HG03066 (cell line): Measurements from ENCODE around the gene SPPL2A.

Experiments used
- ATAC-seq: cut with Tn5 transposase; IDR thresholded peaks from one replicate; pipeline ENCODE4 v1.9.1; 2021; ENCODE audit warnings: low read depth; ENCODE audit not compliant: unreplicated experiment

Gene SPPL2A

GRCh38 chr15:50774450-50774849 is 8.9 kb upstream of the SPPL2A start:
- ATAC-seq, result no peak

GRCh38 chr15:50773389-50773788 is 7.9 kb upstream of the SPPL2A start:
- ATAC-seq, result no peak

GRCh38 chr15:50767332-50767861 is 1.9 kb upstream of the SPPL2A start:
- no peak for ATAC-seq

- ATAC-seq, result peak; percentile 44
Measured at GRCh38 chr15:50764461-50765194, 878 bp downstream of the SPPL2A start.

- ATAC-seq, result no peak
Measured at GRCh38 chr15:50758712-50759205, 6.7 kb downstream of the SPPL2A start.

GRCh38 chr15:50753463-50753862 is 12.0 kb downstream of the SPPL2A start:
- ATAC-seq, result no peak

GRCh38 chr15:50751394-50751793 is 14.1 kb downstream of the SPPL2A start:
- ATAC-seq, result no peak

- ATAC-seq, result no peak
Measured at GRCh38 chr15:50750227-50750705, 15.2 kb downstream of the SPPL2A start.

GRCh38 chr15:50747523-50747922 is 18.0 kb downstream of the SPPL2A start:
- no peak for ATAC-seq

- no peak for ATAC-seq
Measured at GRCh38 chr15:50744601-50745000, 20.9 kb downstream of the SPPL2A start.

- ATAC-seq, result no peak
Measured at GRCh38 chr15:50740955-50741354, 24.6 kb downstream of the SPPL2A start.

- no peak for ATAC-seq
Measured at GRCh38 chr15:50736823-50737222, 28.7 kb downstream of the SPPL2A start.

GRCh38 chr15:50735156-50735555 is 30.4 kb downstream of the SPPL2A start:
- no peak for ATAC-seq

- no peak for ATAC-seq
Measured at GRCh38 chr15:50726315-50726714, 39.2 kb downstream of the SPPL2A start.

GRCh38 chr15:50718700-50719125 is 46.8 kb downstream of the SPPL2A start:
- ATAC-seq, result no peak

GRCh38 chr15:50712018-50712417 is 53.5 kb downstream of the SPPL2A start:
- ATAC-seq, result no peak

GRCh38 chr15:50710585-50710984 is 54.9 kb downstream of the SPPL2A start:
- no peak for ATAC-seq

GRCh38 chr15:50707878-50708427 is 57.6 kb downstream of the SPPL2A start:
- ATAC-seq, result no peak

- ATAC-seq, result no peak
Measured at GRCh38 chr15:50702762-50703334, 62.7 kb downstream of the SPPL2A start.

GRCh38 chr15:50698101-50698500 is 67.4 kb downstream of the SPPL2A start:
- no peak for ATAC-seq

GRCh38 chr15:50697109-50697797 is 68.3 kb downstream of the SPPL2A start:
- ATAC-seq, result no peak
